IMR-90 (cell line): ENCODE results near the gene GFI1. TPM values are rescaled to one million over a fixed set of nuclear protein-coding genes. Genes with fewer than 3 reads are reported as not detected.

ENCODE experiments used
- ATAC-seq: fragments of 200-7000 bp; cut with Tn5 transposase; 2 replicates; pipeline ENCODE4 v1.9.1; 2020; ENCODE audit warnings: low read depth, mild to moderate bottlenecking, moderate library complexity
- BruUV-seq: library from RNA; stranded (reverse); fragments of 400-500 nt; replicated peaks from 2 replicates; lab custom pipeline; 2021; lab: Mats Ljungman, UMichigan
- CTCF ChIA-PET: fragments of 300-600 bp; formaldehyde crosslinking; extraction: SDS; loops from one replicate; lab custom pipeline; 2021; ENCODE audit warnings: antibody characterized with exemption; lab: Yijun Ruan, JAX
- POLR2A ChIA-PET: fragments of 300-600 bp; sonication (Branson Sonifier 250); formaldehyde crosslinking; loops from one replicate; lab custom pipeline; 2022; ENCODE audit warnings: antibody characterized with exemption; ENCODE audit not compliant: unreplicated experiment; lab: Charles Lee
- DNase-seq: peaks from one replicate; pipeline ENCODE4 v3.0.0; 2013
- H2AFZ ChIP-seq: replicated peaks from 2 replicates; pipeline ENCODE3; 2013; ENCODE audit warnings: low read length, mild to moderate bottlenecking; ENCODE audit not compliant: poor library complexity
- H2AK5ac ChIP-seq: 2 replicates; pipeline ENCODE4 v1.6.1; 2013; ENCODE audit warnings: low read depth, low read length, inconsistent platforms
- H2AK9ac ChIP-seq: replicated peaks from 2 replicates; pipeline ENCODE3; 2013; ENCODE audit warnings: mild to moderate bottlenecking, low read depth, low read length, moderate library complexity; ENCODE audit not compliant: poor library complexity
- H2BK120ac ChIP-seq: 2 replicates; pipeline ENCODE4 v1.6.1; 2013; ENCODE audit warnings: low read depth, low read length, inconsistent platforms
- H2BK15ac ChIP-seq: 3 replicates; pipeline ENCODE4 v1.6.1; 2013; ENCODE audit warnings: low read depth, low read length, inconsistent platforms
- H2BK20ac ChIP-seq: 2 replicates; pipeline ENCODE4 v1.6.1; 2013; ENCODE audit warnings: low read depth, mild to moderate bottlenecking, inconsistent platforms, low read length, moderate library complexity
- H2BK5ac ChIP-seq: 2 replicates; pipeline ENCODE4 v1.6.1; 2013; ENCODE audit warnings: mild to moderate bottlenecking, low read depth, low read length, inconsistent platforms; ENCODE audit not compliant: poor library complexity, severe bottlenecking
- H3K14ac ChIP-seq: replicated peaks from 2 replicates; pipeline ENCODE4 v1.6.1; 2013; ENCODE audit warnings: low read depth, low read length, inconsistent platforms
- H3K18ac ChIP-seq: 2 replicates; pipeline ENCODE4 v1.6.1; 2013; ENCODE audit warnings: low read depth, low read length, control low read depth
- H3K23ac ChIP-seq: 2 replicates; pipeline ENCODE4 v1.6.1; 2013; ENCODE audit warnings: low read depth, low read length, inconsistent platforms
- H3K27ac ChIP-seq: 2 replicates; pipeline ENCODE4 v1.5.1; 2013; ENCODE audit warnings: mild to moderate bottlenecking, control low read depth, low read length; ENCODE audit not compliant: insufficient read depth
- H3K27me3 ChIP-seq: 2 replicates; pipeline ENCODE4 v1.6.1; 2013; ENCODE audit warnings: low read length; ENCODE audit not compliant: control insufficient read depth, insufficient read depth
- H3K36me3 ChIP-seq: 2 replicates; pipeline ENCODE4 v1.6.1; 2013; ENCODE audit warnings: low read length, mixed read lengths; ENCODE audit not compliant: control insufficient read depth, insufficient read depth
- H3K4ac ChIP-seq: 2 replicates; pipeline ENCODE4 v1.6.1; 2013; ENCODE audit warnings: low read depth, low read length, inconsistent platforms
- H3K4me1 ChIP-seq: 2 replicates; pipeline ENCODE4 v1.6.1; 2013; ENCODE audit warnings: low read length, mixed read lengths; ENCODE audit not compliant: control insufficient read depth, insufficient read depth
- H3K4me2 ChIP-seq: 2 replicates; pipeline ENCODE4 v1.6.1; 2013; ENCODE audit warnings: low read depth, mild to moderate bottlenecking, control low read depth, low read length, moderate library complexity
- H3K4me3 ChIP-seq: 2 replicates; pipeline ENCODE4 v1.5.1; 2013; ENCODE audit warnings: low read depth, mild to moderate bottlenecking, control low read depth, low read length, moderate library complexity; ENCODE audit not compliant: insufficient read depth
- H3K56ac ChIP-seq: 2 replicates; pipeline ENCODE4 v1.6.1; 2013; ENCODE audit warnings: low read length, inconsistent platforms; ENCODE audit not compliant: insufficient read depth; ENCODE audit errors: extremely low read depth
- H3K79me1 ChIP-seq, 2 experiments: 2 replicates each; pipeline ENCODE4 v1.6.1; 2013; ENCODE audit warnings: low read length in 2 of 2, inconsistent platforms in 1 of 2, low read depth in 1 of 2
- H3K9ac ChIP-seq: 2 replicates; pipeline ENCODE4 v1.6.1; 2013; ENCODE audit warnings: low read depth, low read length, control low read depth
- H3K9me1 ChIP-seq: 2 replicates; pipeline ENCODE4 v1.6.1; 2013; ENCODE audit warnings: low read length, inconsistent platforms; ENCODE audit not compliant: insufficient read depth
- H3K9me3 ChIP-seq: 2 replicates; pipeline ENCODE4 v1.6.1; 2013; ENCODE audit warnings: low read length; ENCODE audit not compliant: control insufficient read depth, insufficient read depth
- H4K20me1 ChIP-seq: 2 replicates; pipeline ENCODE4 v1.6.1; 2013; ENCODE audit warnings: low read length, inconsistent platforms; ENCODE audit not compliant: insufficient read depth
- H4K5ac ChIP-seq: 2 replicates; pipeline ENCODE4 v1.6.1; 2013; ENCODE audit warnings: mild to moderate bottlenecking, low read depth, low read length, control low read depth
- H4K8ac ChIP-seq, 2 experiments: 2 replicates each; pipeline ENCODE4 v1.6.1; 2013; ENCODE audit warnings: low read depth in 2 of 2, low read length in 2 of 2, control low read depth in 1 of 2, inconsistent platforms in 1 of 2
- H4K91ac ChIP-seq: 2 replicates; pipeline ENCODE4 v1.6.1; 2013; ENCODE audit warnings: low read depth, low read length, inconsistent platforms; ENCODE audit not compliant: insufficient read depth
- BHLHE40 ChIP-seq: fragments of 150-350 bp; IDR thresholded peaks from 2 replicates; pipeline ENCODE4 v1.6.1; 2016; ENCODE audit warnings: mild to moderate bottlenecking, low read depth, low read length
- CEBPB ChIP-seq: IDR thresholded peaks from 2 replicates; pipeline ENCODE4 v1.6.1; 2012; ENCODE audit warnings: low read depth, low read length, improper control_type of control experiment
- CHD1 ChIP-seq: IDR thresholded peaks from 2 replicates; pipeline ENCODE4 v1.6.1; 2012; ENCODE audit warnings: low read depth, low read length, improper control_type of control experiment
- FOS ChIP-seq: fragments of 150-350 bp; IDR thresholded peaks from 2 replicates; pipeline ENCODE4 v1.6.1; 2016; ENCODE audit warnings: low read depth, low read length
- MAFK ChIP-seq: IDR thresholded peaks from 2 replicates; pipeline ENCODE4 v1.6.1; 2012; ENCODE audit warnings: low read depth, low read length, improper control_type of control experiment
- MAZ ChIP-seq: IDR thresholded peaks from 2 replicates; pipeline ENCODE4 v1.6.1; 2012; ENCODE audit warnings: low read depth, mild to moderate bottlenecking, low read length, improper control_type of control experiment, moderate library complexity, borderline replicate concordance
- MXI1 ChIP-seq: IDR thresholded peaks from 2 replicates; pipeline ENCODE4 v1.6.1; 2012; ENCODE audit warnings: low read depth, mild to moderate bottlenecking, low read length, moderate library complexity, borderline replicate concordance
- NFE2L2 ChIP-seq: fragments of 150-350 bp; IDR thresholded peaks from 2 replicates; pipeline ENCODE4 v1.6.1; 2016; ENCODE audit warnings: low read depth, mild to moderate bottlenecking, low read length
- POLR2A ChIP-seq: IDR thresholded peaks from 2 replicates; pipeline ENCODE4 v1.6.1; 2012; ENCODE audit warnings: mild to moderate bottlenecking, low read depth, low read length
- RAD21 ChIP-seq: IDR thresholded peaks from 2 replicates; pipeline ENCODE4 v1.6.1; 2012; ENCODE audit warnings: low read length, improper control_type of control experiment
- RCOR1 ChIP-seq: IDR thresholded peaks from 2 replicates; pipeline ENCODE4 v1.6.1; 2012; ENCODE audit warnings: mild to moderate bottlenecking, low read length, improper control_type of control experiment; ENCODE audit not compliant: insufficient replicate concordance
- RFX5 ChIP-seq: IDR thresholded peaks from 2 replicates; pipeline ENCODE4 v1.8.0; 2012; ENCODE audit warnings: low read depth, mild to moderate bottlenecking, low read length, moderate library complexity
- SMC3 ChIP-seq: fragments of 150-350 bp; IDR thresholded peaks from 2 replicates; pipeline ENCODE4 v1.6.1; 2016; ENCODE audit warnings: low read depth, mild to moderate bottlenecking, antibody characterized with exemption, low read length, moderate library complexity
- WGBS, 2 experiments: methylation state at CpG; one replicate each; pipeline versions ENCODE4 v1.1.5 to v1.1.7; 2013; ENCODE audit warnings: missing lambda C conversion rate in 2 of 2; ENCODE audit not compliant: insufficient read length in 1 of 2; ENCODE audit errors: extremely low coverage in 2 of 2; 5-methylcytosine and 5-hydroxymethylcytosine counted together
- dilution Hi-C: fragments of 300-500 bp; cut with HindIII; formaldehyde crosslinking; loops from one replicate; pipeline ENCODE4 v1.14.3; 2018; ENCODE audit warnings: low sequenced_read_pairs; ENCODE audit not compliant: unreplicated experiment
- in situ Hi-C: fragments of 300-500 bp; cut with MboI; formaldehyde crosslinking; loops from 3 replicates; pipeline ENCODE4 v1.14.3; 2019; ENCODE audit warnings: low sequenced_read_pairs, inconsistent platforms, mixed read lengths
- intact Hi-C: fragments of 100-400 bp; cut with micrococcal nuclease; formaldehyde crosslinking; loops from 2 replicates; pipeline ENCODE4 v1.10.0; 2022
- polyA plus RNA-seq, 3 experiments: library from polyadenylated mRNA; depleted of rRNA; stranded (reverse); fragments of >200 nt; gene quantifications; 2 replicates each; pipeline ENCODE4 v1.2.3, GENCODE V29; 2012; ENCODE audit warnings: low replicate concordance in 1 of 3
- total RNA-seq: library from RNA; depleted of rRNA; stranded (reverse); fragments of >200 nt; gene quantifications from 2 replicates; pipeline ENCODE4 v1.2.3, GENCODE V29; 2012
- TF ChIP-seq, protein P1 (sequence below): fragments of 150-350 bp; IDR thresholded peaks from 2 replicates; pipeline ENCODE4 v1.6.1; 2016; ENCODE audit warnings: low read depth, mild to moderate bottlenecking, low read length, moderate library complexity, borderline replicate concordance
- TF ChIP-seq, protein P2 (sequence below): conservative IDR thresholded peaks from 2 replicates; pipeline ENCODE4 v1.5.1; 2012; ENCODE audit warnings: mild to moderate bottlenecking, low read depth, low read length, improper control_type of control experiment
- TF ChIP-seq, protein P3 (sequence below): fragments of 150-350 bp; IDR thresholded peaks from 2 replicates; pipeline ENCODE4 v1.6.1; 2017; ENCODE audit warnings: mild to moderate bottlenecking, antibody characterized with exemption, low read length, low read depth

Gene GFI1
- total and polyA plus RNA-seq, 2 of the 4 experiments (the other 2 are of a cell fraction): under 0.01 to 0.21 TPM

DNA sequence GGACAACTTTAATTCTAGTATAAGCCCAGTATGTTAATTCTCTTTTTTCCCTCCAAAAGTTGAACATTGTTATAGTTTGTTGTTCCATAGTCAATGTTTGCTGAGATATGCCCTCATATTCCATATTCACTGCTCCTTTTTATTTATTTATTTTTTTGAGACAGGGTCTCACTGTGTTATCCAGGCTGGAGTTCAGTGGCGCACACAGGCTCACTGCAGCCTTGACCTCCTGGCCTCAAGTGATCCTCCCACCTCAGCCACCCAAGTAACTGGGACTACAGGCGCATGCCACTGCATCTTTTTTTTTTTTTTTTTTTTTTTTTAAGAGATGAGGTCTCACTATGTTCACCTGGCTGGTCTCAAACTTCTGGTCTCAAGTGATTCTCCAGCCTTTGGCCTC lies 38.7 kb downstream of the GFI1 start:
- H3K4me3 ChIP-seq: no peak overlapping the region
- no peak for DNase-seq
- H2BK120ac ChIP-seq: no peak overlapping the region
- H3K18ac ChIP-seq: no peak overlapping the region
- H4K8ac ChIP-seq: no peak overlapping the region
- peaks cover 12% of the 10 kb centered on the region for H3K4me1 ChIP-seq
- no peak overlapping the region for H3K9ac ChIP-seq
- in situ Hi-C loops: no loop called here
- no peaks in the 10 kb centered on the region for H3K36me3 ChIP-seq
- no peak overlapping the region for H2BK15ac ChIP-seq
- H4K91ac ChIP-seq: no peak overlapping the region
- peaks cover 9% of the 10 kb centered on the region; the same call in 1 of the 2 replicates for H3K9me1 ChIP-seq
- TF ChIP-seq MXI1 (no peak), MAZ (no peak), RCOR1 (no peak), RAD21 (no peak), CHD1 (no peak), MAFK (no peak), FOS (no peak), CEBPB (no peak), POLR2A (no peak), SMC3 (no peak), RFX5 (no peak), BHLHE40 (no peak), NFE2L2 (no peak)
- TF ChIP-seq, protein P1, sequence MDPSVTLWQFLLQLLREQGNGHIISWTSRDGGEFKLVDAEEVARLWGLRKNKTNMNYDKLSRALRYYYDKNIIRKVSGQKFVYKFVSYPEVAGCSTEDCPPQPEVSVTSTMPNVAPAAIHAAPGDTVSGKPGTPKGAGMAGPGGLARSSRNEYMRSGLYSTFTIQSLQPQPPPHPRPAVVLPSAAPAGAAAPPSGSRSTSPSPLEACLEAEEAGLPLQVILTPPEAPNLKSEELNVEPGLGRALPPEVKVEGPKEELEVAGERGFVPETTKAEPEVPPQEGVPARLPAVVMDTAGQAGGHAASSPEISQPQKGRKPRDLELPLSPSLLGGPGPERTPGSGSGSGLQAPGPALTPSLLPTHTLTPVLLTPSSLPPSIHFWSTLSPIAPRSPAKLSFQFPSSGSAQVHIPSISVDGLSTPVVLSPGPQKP: no peak
- TF ChIP-seq, protein P2, sequence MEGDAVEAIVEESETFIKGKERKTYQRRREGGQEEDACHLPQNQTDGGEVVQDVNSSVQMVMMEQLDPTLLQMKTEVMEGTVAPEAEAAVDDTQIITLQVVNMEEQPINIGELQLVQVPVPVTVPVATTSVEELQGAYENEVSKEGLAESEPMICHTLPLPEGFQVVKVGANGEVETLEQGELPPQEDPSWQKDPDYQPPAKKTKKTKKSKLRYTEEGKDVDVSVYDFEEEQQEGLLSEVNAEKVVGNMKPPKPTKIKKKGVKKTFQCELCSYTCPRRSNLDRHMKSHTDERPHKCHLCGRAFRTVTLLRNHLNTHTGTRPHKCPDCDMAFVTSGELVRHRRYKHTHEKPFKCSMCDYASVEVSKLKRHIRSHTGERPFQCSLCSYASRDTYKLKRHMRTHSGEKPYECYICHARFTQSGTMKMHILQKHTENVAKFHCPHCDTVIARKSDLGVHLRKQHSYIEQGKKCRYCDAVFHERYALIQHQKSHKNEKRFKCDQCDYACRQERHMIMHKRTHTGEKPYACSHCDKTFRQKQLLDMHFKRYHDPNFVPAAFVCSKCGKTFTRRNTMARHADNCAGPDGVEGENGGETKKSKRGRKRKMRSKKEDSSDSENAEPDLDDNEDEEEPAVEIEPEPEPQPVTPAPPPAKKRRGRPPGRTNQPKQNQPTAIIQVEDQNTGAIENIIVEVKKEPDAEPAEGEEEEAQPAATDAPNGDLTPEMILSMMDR: no peak
- TF ChIP-seq, protein P3, sequence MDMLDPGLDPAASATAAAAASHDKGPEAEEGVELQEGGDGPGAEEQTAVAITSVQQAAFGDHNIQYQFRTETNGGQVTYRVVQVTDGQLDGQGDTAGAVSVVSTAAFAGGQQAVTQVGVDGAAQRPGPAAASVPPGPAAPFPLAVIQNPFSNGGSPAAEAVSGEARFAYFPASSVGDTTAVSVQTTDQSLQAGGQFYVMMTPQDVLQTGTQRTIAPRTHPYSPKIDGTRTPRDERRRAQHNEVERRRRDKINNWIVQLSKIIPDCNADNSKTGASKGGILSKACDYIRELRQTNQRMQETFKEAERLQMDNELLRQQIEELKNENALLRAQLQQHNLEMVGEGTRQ: no peak
- H3K14ac ChIP-seq: no peak overlapping the region
- no peak overlapping the region for H2BK20ac ChIP-seq
- no peak overlapping the region for H2BK5ac ChIP-seq
- WGBS, 2 experiments: no CpG with 5 or more reads among the region's 2 CpGs
- H3K9me3 ChIP-seq: no peaks in the 10 kb centered on the region
- intact Hi-C loops: loop anchor here (2.0 kb wide), 1 partner anchor 19 kb away; no protein-coding TSS in a partner anchor
- no TSS peak for BruUV-seq
- H3K79me1 ChIP-seq: no peaks in the 10 kb centered on the region
- H2AK5ac ChIP-seq: no peak overlapping the region
- no peak overlapping the region for H2AFZ ChIP-seq
- H3K4me2 ChIP-seq: no peak overlapping the region
- POLR2A ChIA-PET: no interaction called here
- no peak overlapping the region for H3K56ac ChIP-seq
- H2AK9ac ChIP-seq: no peak overlapping the region
- H3K4ac ChIP-seq: no peak overlapping the region
- no peaks in the 10 kb centered on the region for H3K27me3 ChIP-seq
- H4K20me1 ChIP-seq: no peaks in the 10 kb centered on the region
- no peak overlapping the region for H3K23ac ChIP-seq
- CTCF ChIA-PET: no interaction called here
- dilution Hi-C loops: no loop called here
- ATAC-seq: no peak
- no peak overlapping the region for H3K27ac ChIP-seq
- no peak overlapping the region for H4K5ac ChIP-seq
